RKO (cell line): ENCODE data around the gene NUDCD3.

ENCODE experiments used
- DNase-seq: peaks from one replicate; pipeline ENCODE4 v3.0.0-alpha.2; 2016; ENCODE audit warnings: low spot score

NUDCD3 gene

GRCh38 chr7:44382459-44383265 lies 107.8 kb downstream of the NUDCD3 start:
- DNase-seq = no peak

GRCh38 chr7:44381494-44382220 lies 108.8 kb downstream of the NUDCD3 start:
- DNase-seq = no peak

- DNase-seq = no peak
These were observed 109.5 kb downstream of the NUDCD3 start for GRCh38 chr7:44380831-44381493.

GRCh38 chr7:44380189-44380830 lies 110.1 kb downstream of the NUDCD3 start:
- DNase-seq = no peak

- no peak for DNase-seq
These were observed 110.9 kb downstream of the NUDCD3 start for GRCh38 chr7:44379366-44380188.

GRCh38 chr7:44378744-44379143 lies 111.7 kb downstream of the NUDCD3 start:
- DNase-seq = peak; percentile 75

GRCh38 chr7:44377681-44378421 lies 112.6 kb downstream of the NUDCD3 start:
- no peak for DNase-seq

GRCh38 chr7:44377134-44377463 lies 113.4 kb downstream of the NUDCD3 start:
- DNase-seq = no peak

GRCh38 chr7:44376429-44377133 lies 113.9 kb downstream of the NUDCD3 start:
- DNase-seq = no peak

- DNase-seq = no peak
These were observed 114.5 kb downstream of the NUDCD3 start for GRCh38 chr7:44375926-44376342.

- DNase-seq = no peak
These were observed 115.2 kb downstream of the NUDCD3 start for GRCh38 chr7:44375236-44375699.

- no peak for DNase-seq
These were observed 116.3 kb downstream of the NUDCD3 start for GRCh38 chr7:44374007-44374763.

- DNase-seq = no peak
These were observed 117.1 kb downstream of the NUDCD3 start for GRCh38 chr7:44373418-44373740.

GRCh38 chr7:44372560-44373417 lies 117.7 kb downstream of the NUDCD3 start:
- no peak for DNase-seq

- DNase-seq = no peak
These were observed 121.6 kb downstream of the NUDCD3 start for GRCh38 chr7:44368885-44369284.

GRCh38 chr7:44368455-44368854 lies 122.0 kb downstream of the NUDCD3 start:
- no peak for DNase-seq

- no peak for DNase-seq
These were observed 122.9 kb downstream of the NUDCD3 start for GRCh38 chr7:44367475-44368043.

- DNase-seq = no peak
These were observed 123.5 kb downstream of the NUDCD3 start for GRCh38 chr7:44366986-44367385.
